DND-41 (cell line): Measurements from ENCODE around the gene SLC25A42.

Source experiments
- CTCF ChIP-seq: IDR thresholded peaks from 2 replicates; pipeline ENCODE4 v1.5.1; 2012; ENCODE audit warnings: borderline replicate concordance, low read length, moderate library complexity, mild to moderate bottlenecking; ENCODE audit not compliant: poor library complexity, severe bottlenecking; ENCODE audit errors: extremely low read depth
- EZH2 ChIP-seq: IDR thresholded peaks from 3 replicates; pipeline ENCODE4 v1.6.1; 2012; ENCODE audit warnings: borderline replicate concordance, low read depth, mild to moderate bottlenecking, moderate library complexity, low read length, inconsistent platforms; ENCODE audit not compliant: severe bottlenecking

GRCh38 chr19:19061506-19061905 is 2.3 kb upstream of the SLC25A42 start:
- TF ChIP-seq CTCF (no peak), EZH2 (no peak)
